Fibroblast of lung (primary cell): ENCODE measurements around the gene HHAT.

Experiments
- EZH2 ChIP-seq: IDR thresholded peaks from 2 replicates; pipeline ENCODE4 v1.5.1; 2012; ENCODE audit warnings: low read length, control low read depth, mild to moderate bottlenecking; ENCODE audit errors: missing control alignments
- TF ChIP-seq, protein P1 (sequence below), 2 donors: IDR thresholded peaks in 1 of 2; conservative IDR thresholded peaks in 1 of 2; 1 replicate in 1 of 2; 2 replicates in 1 of 2; pipeline ENCODE4 v1.5.1; 2011 to 2012; ENCODE audit warnings: low read length in 2 of 2, control low read depth in 1 of 2, inconsistent platforms in 1 of 2, low read depth in 1 of 2, mild to moderate bottlenecking in 1 of 2

GRCh38 chr1:210412240-210412639 lies 83.5 kb downstream of the HHAT start:
- TF ChIP-seq, protein P1, sequence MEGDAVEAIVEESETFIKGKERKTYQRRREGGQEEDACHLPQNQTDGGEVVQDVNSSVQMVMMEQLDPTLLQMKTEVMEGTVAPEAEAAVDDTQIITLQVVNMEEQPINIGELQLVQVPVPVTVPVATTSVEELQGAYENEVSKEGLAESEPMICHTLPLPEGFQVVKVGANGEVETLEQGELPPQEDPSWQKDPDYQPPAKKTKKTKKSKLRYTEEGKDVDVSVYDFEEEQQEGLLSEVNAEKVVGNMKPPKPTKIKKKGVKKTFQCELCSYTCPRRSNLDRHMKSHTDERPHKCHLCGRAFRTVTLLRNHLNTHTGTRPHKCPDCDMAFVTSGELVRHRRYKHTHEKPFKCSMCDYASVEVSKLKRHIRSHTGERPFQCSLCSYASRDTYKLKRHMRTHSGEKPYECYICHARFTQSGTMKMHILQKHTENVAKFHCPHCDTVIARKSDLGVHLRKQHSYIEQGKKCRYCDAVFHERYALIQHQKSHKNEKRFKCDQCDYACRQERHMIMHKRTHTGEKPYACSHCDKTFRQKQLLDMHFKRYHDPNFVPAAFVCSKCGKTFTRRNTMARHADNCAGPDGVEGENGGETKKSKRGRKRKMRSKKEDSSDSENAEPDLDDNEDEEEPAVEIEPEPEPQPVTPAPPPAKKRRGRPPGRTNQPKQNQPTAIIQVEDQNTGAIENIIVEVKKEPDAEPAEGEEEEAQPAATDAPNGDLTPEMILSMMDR (conservative IDR thresholded peaks at IDR 0.05 in 1 of 2, IDR thresholded peaks at IDR 0.05 in 1 of 2; ENCODE audit: low read depth in 1 of 2, low read length in 2 of 2): no peak
- no peak for TF ChIP-seq EZH2
